KMS-11 (cell line): ENCODE measurements around the gene NSMCE3.

Source experiments
- H2AFZ ChIP-seq: fragments of 200-600 bp; sonication (generic); 2 replicates; pipeline ENCODE4 v1.6.1; 2016; ENCODE audit warnings: antibody characterized with exemption, mixed run types, low read depth
- H3K27ac ChIP-seq: fragments of 200-600 bp; sonication (generic); 2 replicates; pipeline ENCODE4 v1.6.1; 2016; ENCODE audit warnings: mild to moderate bottlenecking, mixed run types
- H3K27me3 ChIP-seq: fragments of 200-600 bp; sonication (generic); 2 replicates; pipeline ENCODE4 v1.6.1; 2017; ENCODE audit warnings: mild to moderate bottlenecking, low read depth, mixed run types, moderate library complexity; ENCODE audit not compliant: insufficient read depth
- H3K36me3 ChIP-seq: fragments of 200-600 bp; sonication (generic); 2 replicates; pipeline ENCODE4 v1.6.1; 2017; ENCODE audit warnings: mild to moderate bottlenecking, mixed run types; ENCODE audit not compliant: insufficient read depth
- H3K4me1 ChIP-seq: fragments of 200-600 bp; sonication (generic); 2 replicates; pipeline ENCODE4 v1.6.1; 2016; ENCODE audit warnings: mild to moderate bottlenecking, low read depth, mixed run types; ENCODE audit not compliant: poor library complexity, severe bottlenecking
- H3K4me2 ChIP-seq: fragments of 200-600 bp; sonication (generic); 2 replicates; pipeline ENCODE4 v1.7.0; 2016; ENCODE audit warnings: mild to moderate bottlenecking, mixed run types
- H3K4me3 ChIP-seq: fragments of 200-600 bp; sonication (generic); IDR thresholded peaks from 2 replicates; pipeline ENCODE4 v1.6.1; 2017; ENCODE audit warnings: low read depth, low read length, mixed read lengths; ENCODE audit not compliant: insufficient read depth
- H3K79me2 ChIP-seq: fragments of 200-600 bp; sonication (generic); 2 replicates; pipeline ENCODE4 v1.6.1; 2016; ENCODE audit warnings: low read depth, mixed run types; ENCODE audit not compliant: insufficient read depth
- H3K9ac ChIP-seq: fragments of 200-600 bp; sonication (generic); 2 replicates; pipeline ENCODE4 v1.6.1; 2016; ENCODE audit warnings: mild to moderate bottlenecking, mixed run types
- H4K20me1 ChIP-seq: fragments of 200-600 bp; sonication (generic); 2 replicates; pipeline ENCODE4 v1.6.1; 2016; ENCODE audit warnings: mild to moderate bottlenecking, mixed run types; ENCODE audit not compliant: insufficient read depth
- TF ChIP-seq, protein P1 (sequence below): fragments of 200-600 bp; sonication (generic); conservative IDR thresholded peaks from 2 replicates; pipeline ENCODE4 v1.6.1; 2017; ENCODE audit warnings: low read depth, mild to moderate bottlenecking, antibody characterized with exemption, low read length, moderate library complexity, mixed read lengths

NSMCE3 gene

GRCh38 chr15:29252234-29252633, 17.4 kb downstream of the NSMCE3 start:
- H3K27me3 ChIP-seq, result no peaks in the 10 kb centered on the region
- TF ChIP-seq, protein P1, sequence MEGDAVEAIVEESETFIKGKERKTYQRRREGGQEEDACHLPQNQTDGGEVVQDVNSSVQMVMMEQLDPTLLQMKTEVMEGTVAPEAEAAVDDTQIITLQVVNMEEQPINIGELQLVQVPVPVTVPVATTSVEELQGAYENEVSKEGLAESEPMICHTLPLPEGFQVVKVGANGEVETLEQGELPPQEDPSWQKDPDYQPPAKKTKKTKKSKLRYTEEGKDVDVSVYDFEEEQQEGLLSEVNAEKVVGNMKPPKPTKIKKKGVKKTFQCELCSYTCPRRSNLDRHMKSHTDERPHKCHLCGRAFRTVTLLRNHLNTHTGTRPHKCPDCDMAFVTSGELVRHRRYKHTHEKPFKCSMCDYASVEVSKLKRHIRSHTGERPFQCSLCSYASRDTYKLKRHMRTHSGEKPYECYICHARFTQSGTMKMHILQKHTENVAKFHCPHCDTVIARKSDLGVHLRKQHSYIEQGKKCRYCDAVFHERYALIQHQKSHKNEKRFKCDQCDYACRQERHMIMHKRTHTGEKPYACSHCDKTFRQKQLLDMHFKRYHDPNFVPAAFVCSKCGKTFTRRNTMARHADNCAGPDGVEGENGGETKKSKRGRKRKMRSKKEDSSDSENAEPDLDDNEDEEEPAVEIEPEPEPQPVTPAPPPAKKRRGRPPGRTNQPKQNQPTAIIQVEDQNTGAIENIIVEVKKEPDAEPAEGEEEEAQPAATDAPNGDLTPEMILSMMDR, result no peak
- H2AFZ ChIP-seq, result no peak overlapping the region
- H3K4me2 ChIP-seq, result no peak overlapping the region
- H3K79me2 ChIP-seq, result no peaks in the 10 kb centered on the region
- no peaks in the 10 kb centered on the region for H3K4me1 ChIP-seq
- no peak overlapping the region for H3K27ac ChIP-seq
- no peaks in the 10 kb centered on the region for H3K36me3 ChIP-seq
- H4K20me1 ChIP-seq, result no peaks in the 10 kb centered on the region
- H3K9ac ChIP-seq, result no peak overlapping the region
- no peak overlapping the region for H3K4me3 ChIP-seq

GRCh38 chr15:29244544-29244943, 25.1 kb downstream of the NSMCE3 start:
- Histone ChIP-seq H3K4me2 (no peak overlapping the region), H4K20me1 (no peaks in the 10 kb centered on the region), H2AFZ (no peak overlapping the region), H3K9ac (no peak overlapping the region), H3K4me3 (no peak overlapping the region), H3K79me2 (no peaks in the 10 kb centered on the region), H3K27me3 (no peaks in the 10 kb centered on the region), H3K27ac (no peak overlapping the region), H3K36me3 (no peaks in the 10 kb centered on the region), H3K4me1 (no peaks in the 10 kb centered on the region)
- TF ChIP-seq, protein P1, result no peak

DNA sequence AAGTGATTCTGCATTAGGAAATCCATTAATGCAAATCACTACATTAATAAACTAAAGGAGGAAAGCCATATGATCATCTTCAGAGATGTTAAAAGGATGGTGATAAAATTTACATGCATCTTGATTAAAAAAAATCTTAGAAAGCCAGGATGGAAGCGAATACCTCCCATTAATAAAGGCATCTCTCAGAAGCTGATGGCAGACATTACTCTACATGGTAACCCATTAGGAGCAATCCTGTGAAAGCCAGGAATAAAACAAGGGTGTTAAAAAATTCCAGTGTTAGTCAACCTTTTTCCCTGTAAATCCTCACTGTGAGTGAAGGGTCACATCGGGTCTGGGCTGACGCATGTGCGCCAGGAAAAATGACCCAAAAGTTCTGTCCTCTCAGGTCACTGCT, 25.5 kb downstream of the NSMCE3 start:
- TF ChIP-seq, protein P1, result no peak

DNA sequence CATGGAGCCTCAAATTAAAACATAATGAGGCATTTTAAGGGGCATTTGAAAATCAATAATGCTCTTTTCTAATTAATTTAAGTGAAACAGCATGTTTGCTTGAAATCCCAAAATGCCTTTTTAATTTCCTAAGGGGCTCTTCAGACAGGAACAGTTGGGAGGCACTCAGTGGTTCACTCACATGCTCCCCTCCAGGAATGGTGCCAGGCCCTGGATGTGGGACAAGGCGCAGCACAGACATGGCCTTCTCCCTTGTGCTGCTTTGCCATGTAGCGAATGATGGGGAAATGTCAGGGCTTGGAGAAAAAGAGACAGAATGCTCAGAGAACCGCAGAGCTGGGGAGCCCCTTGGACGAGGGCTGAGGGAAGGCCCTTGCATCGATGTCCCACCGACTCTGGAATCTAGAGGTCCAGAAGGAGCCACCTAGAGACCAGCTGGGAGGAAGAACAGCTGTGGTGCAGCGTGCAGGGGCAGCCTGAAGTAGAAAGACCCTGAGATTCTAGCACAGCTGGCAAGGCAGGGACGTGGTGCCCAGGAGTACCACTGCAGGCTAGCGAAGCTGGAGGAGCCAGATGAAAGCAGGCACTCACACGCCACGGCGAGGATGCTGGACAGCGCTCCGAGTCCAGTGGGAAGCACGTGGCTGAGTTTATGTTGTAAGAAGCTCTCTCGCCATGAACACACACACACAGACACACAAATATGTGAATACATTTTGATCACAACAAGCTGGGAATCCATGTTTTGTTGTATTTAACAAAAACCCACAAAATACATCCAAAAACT, 27.0 kb downstream of the NSMCE3 start:
- H3K36me3 ChIP-seq, result no peaks in the 10 kb centered on the region
- no peak overlapping the region for H2AFZ ChIP-seq
- H3K79me2 ChIP-seq, result no peaks in the 10 kb centered on the region
- no peak overlapping the region for H3K27ac ChIP-seq
- H3K4me1 ChIP-seq, result no peaks in the 10 kb centered on the region
- no peak overlapping the region for H3K4me3 ChIP-seq
- no peaks in the 10 kb centered on the region for H3K27me3 ChIP-seq
- no peaks in the 10 kb centered on the region for H4K20me1 ChIP-seq
- no peak overlapping the region for H3K9ac ChIP-seq
- no peak overlapping the region for H3K4me2 ChIP-seq
- TF ChIP-seq, protein P1, result no peak

More for the DNA sequence above, 25.5 kb downstream of the NSMCE3 start:
- H2AFZ ChIP-seq, result no peak overlapping the region
- no peaks in the 10 kb centered on the region for H3K36me3 ChIP-seq
- no peaks in the 10 kb centered on the region for H3K27me3 ChIP-seq
- no peak overlapping the region for H3K4me3 ChIP-seq
- no peak overlapping the region for H3K4me2 ChIP-seq
- no peaks in the 10 kb centered on the region for H4K20me1 ChIP-seq
- H3K27ac ChIP-seq, result no peak overlapping the region
- H3K4me1 ChIP-seq, result no peaks in the 10 kb centered on the region
- no peak overlapping the region for H3K9ac ChIP-seq
- no peaks in the 10 kb centered on the region for H3K79me2 ChIP-seq
